ENCODE results near the gene ZNF143.

DNA sequence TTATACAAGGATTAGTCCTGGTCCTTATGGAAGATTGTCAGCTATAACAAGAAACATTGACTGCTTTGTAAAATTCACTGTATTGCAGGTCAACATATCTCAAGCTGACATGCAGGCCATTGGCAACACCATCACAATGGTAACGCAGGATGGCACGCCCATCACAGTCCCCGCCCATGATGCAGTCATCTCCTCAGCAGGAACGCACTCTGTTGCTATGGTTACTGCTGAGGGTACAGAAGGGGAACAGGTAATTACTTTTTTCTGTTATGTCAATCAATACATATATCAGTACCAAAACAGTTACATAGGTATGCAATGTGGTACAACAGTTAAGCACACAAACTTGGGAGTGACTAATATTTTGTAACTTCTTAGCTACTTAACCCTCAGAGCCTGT is 55.3 kb downstream of the ZNF143 start:
- TF ChIP-seq CTCF (IDR thresholded peaks at IDR 0.05 in 4 of 5, conservative IDR thresholded peaks at IDR 0.05 in 1 of 5) (no peak), POLR2A (IDR thresholded peaks at IDR 0.05) (no peak)

Data from gastrocnemius medialis (tissue), 4 donors.